Activated naive CD8-positive, alpha-beta T cell treated with anti-CD3 and anti-CD28 coated beads, Interleukin-2, amount 10 ng/mL, durations not matched to agents 7 days and 5 days (primary cell): ENCODE measurements around the gene LTBR. TPM values are rescaled to one million over a fixed set of nuclear protein-coding genes. Genes with fewer than 3 reads are reported as not detected.
"Not testable (repeated sequence)": the region's sequence is repeated elsewhere in the genome, so short reads cannot be mapped to it uniquely, and the experiment has no call there.

Experiments
- ATAC-seq: fragments of 150-1000 bp; cut with Tn5 transposase; one replicate; pipeline ENCODE4 v1.10.0; 2021; ENCODE audit warnings: low read depth, moderate library complexity
- POLR2A ChIA-PET: fragments of 350-600 bp; sonication (Branson Sonifier 250); formaldehyde crosslinking; loops from one replicate; lab custom pipeline; 2021; ENCODE audit warnings: antibody characterized with exemption; lab: Charles Lee
- DNase-seq: peaks from one replicate; pipeline ENCODE4 v3.0.0; 2021
- H3K27ac Mint-ChIP-seq: one replicate; pipeline ENCODE4 v1.8.0; 2022; ENCODE audit warnings: mild to moderate bottlenecking, mixed read lengths
- H3K27me3 Mint-ChIP-seq: one replicate; pipeline ENCODE4 v1.8.0; 2022; ENCODE audit warnings: mild to moderate bottlenecking, moderate library complexity, mixed read lengths
- H3K36me3 Mint-ChIP-seq: one replicate; pipeline ENCODE4 v1.8.0; 2021; ENCODE audit warnings: mild to moderate bottlenecking, mixed read lengths
- H3K4me1 Mint-ChIP-seq: one replicate; pipeline ENCODE4 v1.8.0; 2021; ENCODE audit warnings: mixed read lengths
- H3K4me3 Mint-ChIP-seq: one replicate; pipeline ENCODE4 v1.8.0; 2022; ENCODE audit warnings: mild to moderate bottlenecking, moderate library complexity, mixed read lengths
- H3K9me3 Mint-ChIP-seq: one replicate; pipeline ENCODE4 v1.8.0; 2021; ENCODE audit warnings: mixed read lengths
- total RNA-seq, 2 experiments: library from RNA; stranded (reverse); gene quantifications; one replicate each; pipeline ENCODE4 v1.2.3, GENCODE V29; 2021

The LTBR gene
- total RNA-seq, 2 experiments from 2014 or later: 0.61 to 1.4 TPM

GRCh38 chr12:6407236-6407954, 23.4 kb downstream of the LTBR start:
- peaks cover 15% of the 10 kb centered on the region for H3K27me3 Mint-ChIP-seq
- POLR2A ChIA-PET: no interaction called here
- H3K27ac Mint-ChIP-seq: no peak overlapping the region
- H3K4me1 Mint-ChIP-seq: peaks cover 3% of the 10 kb centered on the region
- H3K9me3 Mint-ChIP-seq: no peaks in the 10 kb centered on the region
- no peak overlapping the region for H3K4me3 Mint-ChIP-seq
- DNase-seq (no peak), ATAC-seq (no peak)
- no peaks in the 10 kb centered on the region for H3K36me3 Mint-ChIP-seq

- Mint-ChIP-seq H3K4me1 (peaks cover 12% of the 10 kb centered on the region), H3K4me3 (no peak overlapping the region), H3K27ac (no peak overlapping the region), H3K9me3 (no peaks in the 10 kb centered on the region), H3K27me3 (peaks cover 11% of the 10 kb centered on the region), H3K36me3 (no peaks in the 10 kb centered on the region)
- ATAC-seq (no peak), DNase-seq (no peak)
- POLR2A ChIA-PET: no interaction called here
Observed at GRCh38 chr12:6416596-6416995, 32.6 kb downstream of the LTBR start.

- ATAC-seq: no peak
- peaks cover 9% of the 10 kb centered on the region for H3K27me3 Mint-ChIP-seq
- H3K9me3 Mint-ChIP-seq: no peaks in the 10 kb centered on the region
- H3K4me1 Mint-ChIP-seq: peaks cover 19% of the 10 kb centered on the region
- H3K4me3 Mint-ChIP-seq: no peak overlapping the region
- POLR2A ChIA-PET: interaction anchor here (1.6 kb wide), 1 partner anchor 52 kb away, joined by 4 read pairs; the partner anchor contains the start of gene VAMP1
- DNase-seq: no peak
- H3K36me3 Mint-ChIP-seq: no peaks in the 10 kb centered on the region
- H3K27ac Mint-ChIP-seq: no peak overlapping the region
Observed at GRCh38 chr12:6418796-6419195, 34.8 kb downstream of the LTBR start.

GRCh38 chr12:6420364-6420763, 36.4 kb downstream of the LTBR start:
- H3K27ac Mint-ChIP-seq: no peak overlapping the region
- H3K4me1 Mint-ChIP-seq: peaks cover 24% of the 10 kb centered on the region
- no peak for ATAC-seq
- POLR2A ChIA-PET: interaction anchor here (0.7 to 0.9 kb wide), 2 partner anchors 91 to 149 kb away, joined by 3 to 4 read pairs; no protein-coding TSS in a partner anchor
- H3K27me3 Mint-ChIP-seq: peaks cover 7% of the 10 kb centered on the region
- H3K9me3 Mint-ChIP-seq: no peaks in the 10 kb centered on the region
- H3K4me3 Mint-ChIP-seq: no peak overlapping the region
- H3K36me3 Mint-ChIP-seq: no peaks in the 10 kb centered on the region
- DNase-seq: no peak

- Mint-ChIP-seq H3K4me1 (peaks cover 45% of the 10 kb centered on the region), H3K27ac (peak overlapping the region; percentile 76), H3K36me3 (no peaks in the 10 kb centered on the region), H3K9me3 (no peaks in the 10 kb centered on the region), H3K4me3 (no peak overlapping the region), H3K27me3 (peaks cover 7% of the 10 kb centered on the region)
- DNase-seq (peak; percentile 69), ATAC-seq (peak; percentile 81)
- POLR2A ChIA-PET: interaction anchor here (0.6 to 6.5 kb wide), 15 partner anchors 21 to 132 kb away, joined by 3 to 78 read pairs (median 7); partner anchors contain the start of genes CD27, GAPDH, IFFO1 and MRPL51
Observed at GRCh38 chr12:6423267-6424007, 39.5 kb downstream of the LTBR start.

GRCh38 chr12:6424008-6424347, 40.0 kb downstream of the LTBR start:
- Mint-ChIP-seq H3K4me1 (peaks cover 45% of the 10 kb centered on the region), H3K36me3 (no peaks in the 10 kb centered on the region), H3K4me3 (peak overlapping the region; percentile 11), H3K9me3 (no peaks in the 10 kb centered on the region), H3K27ac (peak overlapping the region; percentile 76), H3K27me3 (peaks cover 7% of the 10 kb centered on the region)
- ATAC-seq (no peak), DNase-seq (no peak)
- POLR2A ChIA-PET: interaction anchor here (0.6 to 6.5 kb wide), 15 partner anchors 20 to 131 kb away, joined by 3 to 78 read pairs (median 7); partner anchors contain the start of genes CD27, GAPDH, IFFO1 and MRPL51

GRCh38 chr12:6424866-6425265, 40.9 kb downstream of the LTBR start:
- POLR2A ChIA-PET: interaction anchor here (0.9 to 6.5 kb wide), 15 partner anchors 16 to 115 kb away, joined by 4 to 78 read pairs (median 9); partner anchors contain the start of genes CD27, GAPDH, MRPL51 and TAPBPL
- Mint-ChIP-seq H3K9me3 (no peaks in the 10 kb centered on the region), H3K27ac (peak overlapping the region; percentile 76), H3K36me3 (no peaks in the 10 kb centered on the region), H3K27me3 (peaks cover 4% of the 10 kb centered on the region), H3K4me1 (peaks cover 47% of the 10 kb centered on the region), H3K4me3 (no peak overlapping the region)
- no peak for ATAC-seq
- no peak for DNase-seq

- H3K9me3 Mint-ChIP-seq: no peaks in the 10 kb centered on the region
- no peak overlapping the region for H3K4me3 Mint-ChIP-seq
- peaks cover under 1% of the 10 kb centered on the region for H3K27me3 Mint-ChIP-seq
- peaks cover 55% of the 10 kb centered on the region for H3K4me1 Mint-ChIP-seq
- POLR2A ChIA-PET: interaction anchor here (0.9 to 6.5 kb wide), 14 partner anchors 15 to 114 kb away, joined by 4 to 78 read pairs (median 10); partner anchors contain the start of genes CD27, GAPDH, MRPL51 and TAPBPL
- no peak for DNase-seq
- no peak for ATAC-seq
- peak overlapping the region; percentile 93 for H3K27ac Mint-ChIP-seq
- no peaks in the 10 kb centered on the region for H3K36me3 Mint-ChIP-seq
Observed at GRCh38 chr12:6425590-6426531, 41.9 kb downstream of the LTBR start.

- no peaks in the 10 kb centered on the region for H3K27me3 Mint-ChIP-seq
- DNase-seq (peak; percentile 60), ATAC-seq (peak; percentile 67)
- H3K9me3 Mint-ChIP-seq: no peaks in the 10 kb centered on the region
- POLR2A ChIA-PET: interaction anchor here (0.6 to 6.5 kb wide), 13 partner anchors 12 to 113 kb away, joined by 3 to 78 read pairs (median 11); partner anchors contain the start of genes CD27, GAPDH, MRPL51 and TAPBPL
- H3K27ac Mint-ChIP-seq: peak overlapping the region; percentile 93
- H3K4me1 Mint-ChIP-seq: peaks cover 56% of the 10 kb centered on the region
- peak overlapping the region; percentile 76 for H3K4me3 Mint-ChIP-seq
- no peaks in the 10 kb centered on the region for H3K36me3 Mint-ChIP-seq
Observed at GRCh38 chr12:6426882-6427671, 43.1 kb downstream of the LTBR start.

GRCh38 chr12:6427796-6428195, 43.8 kb downstream of the LTBR start:
- peak overlapping the region; percentile 76 for H3K4me3 Mint-ChIP-seq
- DNase-seq, ATAC-seq, H3K27me3 Mint-ChIP-seq, H3K36me3 Mint-ChIP-seq, H3K9me3 Mint-ChIP-seq: not testable (repeated sequence)
- POLR2A ChIA-PET: interaction anchor here (0.6 to 6.5 kb wide), 10 partner anchors 11 to 108 kb away, joined by 3 to 78 read pairs (median 13); partner anchors contain the start of genes CD27, MRPL51, TAPBPL and VAMP1
- H3K27ac Mint-ChIP-seq: peak overlapping the region; percentile 93
- peaks cover 58% of the 10 kb centered on the region for H3K4me1 Mint-ChIP-seq

GRCh38 chr12:6428326-6428725, 44.4 kb downstream of the LTBR start:
- ATAC-seq (no peak), DNase-seq (no peak)
- POLR2A ChIA-PET: interaction anchor here (0.8 to 6.5 kb wide), 6 partner anchors 11 to 107 kb away, joined by 3 to 78 read pairs (median 30); partner anchors contain the start of genes CD27, TAPBPL and VAMP1
- Mint-ChIP-seq H3K36me3 (no peaks in the 10 kb centered on the region), H3K4me1 (peaks cover 59% of the 10 kb centered on the region), H3K27ac (peak overlapping the region; percentile 56), H3K9me3 (no peaks in the 10 kb centered on the region), H3K4me3 (peak overlapping the region; percentile 76), H3K27me3 (no peaks in the 10 kb centered on the region)
